HG02884 (cell line): ENCODE measurements around the gene TEX53.

Experiments used
- ATAC-seq: cut with Tn5 transposase; IDR thresholded peaks from one replicate; pipeline ENCODE4 v1.9.1; 2021; ENCODE audit warnings: mild to moderate bottlenecking, moderate library complexity; ENCODE audit not compliant: unreplicated experiment

The TEX53 gene

DNA sequence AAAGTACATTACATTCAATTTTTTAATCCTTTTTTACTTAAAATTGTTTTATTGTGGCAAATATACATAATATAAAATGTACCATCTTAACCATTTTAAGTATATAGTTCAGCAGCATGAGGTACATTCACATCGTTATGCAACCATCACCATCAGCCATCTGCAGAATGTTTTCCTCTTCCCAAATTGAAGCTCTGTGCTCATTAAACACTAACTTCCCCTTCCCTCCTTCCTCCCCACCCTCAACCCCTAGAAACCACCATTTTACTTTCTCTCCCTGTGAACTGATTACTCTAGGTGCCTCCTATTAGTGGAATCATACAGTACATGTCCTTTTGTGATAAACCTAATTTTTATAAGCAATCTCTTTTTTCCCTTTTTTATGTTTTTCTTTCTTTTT lies 15.6 kb downstream of the TEX53 start:
- ATAC-seq = no peak

DNA sequence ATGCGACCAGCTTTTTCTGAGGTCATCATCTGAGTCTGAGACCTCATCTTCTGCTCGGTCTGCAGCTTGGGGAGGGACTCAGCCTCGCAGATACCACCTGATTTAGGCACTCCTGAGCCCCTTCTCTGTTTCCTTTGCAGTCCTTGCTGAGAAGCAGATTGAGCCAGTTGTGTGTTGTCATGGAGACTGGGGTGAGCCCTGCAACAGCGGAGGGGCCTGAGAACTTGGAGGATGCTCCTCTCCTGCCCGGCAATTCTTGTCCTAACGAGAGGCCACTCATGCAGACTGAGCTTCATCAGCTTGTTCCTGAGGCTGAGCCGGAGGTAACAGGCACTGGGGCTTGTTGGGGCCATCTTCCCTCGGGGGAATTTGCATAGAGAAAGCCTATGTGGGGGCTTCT lies 19.2 kb downstream of the TEX53 start:
- no peak for ATAC-seq

DNA sequence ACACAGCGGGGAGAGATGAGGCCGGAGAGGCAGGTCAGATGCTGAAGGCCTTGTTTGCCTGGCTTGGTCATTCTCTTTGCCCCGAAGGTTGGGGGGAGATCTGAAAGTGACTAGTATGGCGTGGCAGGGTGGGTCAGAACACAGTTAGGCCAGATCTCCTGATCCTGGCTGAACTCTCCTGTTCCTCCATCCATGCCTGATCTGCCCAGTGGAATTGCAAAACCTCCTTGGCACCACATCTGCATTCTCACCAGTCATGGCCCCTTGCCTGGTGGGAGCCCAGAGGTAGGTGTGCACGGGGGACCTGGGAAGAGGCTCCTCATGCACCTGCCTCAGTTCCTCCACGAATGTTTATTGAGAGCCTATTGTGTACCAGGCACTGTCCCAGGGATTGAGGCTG lies 23.2 kb downstream of the TEX53 start:
- no peak for ATAC-seq

GRCh38 chr9:114633438-114634089 lies 24.0 kb downstream of the TEX53 start:
- ATAC-seq = no peak

- ATAC-seq = no peak
Measured at GRCh38 chr9:114631166-114631565, 26.4 kb downstream of the TEX53 start.

- ATAC-seq = no peak
Measured at GRCh38 chr9:114629563-114630090, 28.0 kb downstream of the TEX53 start.

DNA sequence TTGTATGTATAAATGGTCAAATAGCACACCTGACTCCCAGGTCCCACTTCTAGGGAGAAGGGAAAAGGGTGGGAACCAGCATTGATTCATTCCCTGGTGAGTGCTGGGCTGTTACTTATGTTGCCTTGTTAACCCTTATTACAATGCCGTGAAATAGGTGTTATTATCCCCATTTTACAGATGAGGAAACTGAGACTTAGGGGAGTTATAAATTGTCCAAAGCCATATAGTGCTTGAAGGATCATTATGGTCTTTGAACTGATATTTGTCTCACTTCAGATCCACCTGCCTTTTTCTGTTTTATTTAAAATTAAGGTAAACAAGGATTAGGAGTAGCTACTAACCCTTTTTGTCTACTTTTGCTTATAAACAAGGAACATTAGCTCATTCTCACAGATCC lies 30.1 kb downstream of the TEX53 start:
- no peak for ATAC-seq

DNA sequence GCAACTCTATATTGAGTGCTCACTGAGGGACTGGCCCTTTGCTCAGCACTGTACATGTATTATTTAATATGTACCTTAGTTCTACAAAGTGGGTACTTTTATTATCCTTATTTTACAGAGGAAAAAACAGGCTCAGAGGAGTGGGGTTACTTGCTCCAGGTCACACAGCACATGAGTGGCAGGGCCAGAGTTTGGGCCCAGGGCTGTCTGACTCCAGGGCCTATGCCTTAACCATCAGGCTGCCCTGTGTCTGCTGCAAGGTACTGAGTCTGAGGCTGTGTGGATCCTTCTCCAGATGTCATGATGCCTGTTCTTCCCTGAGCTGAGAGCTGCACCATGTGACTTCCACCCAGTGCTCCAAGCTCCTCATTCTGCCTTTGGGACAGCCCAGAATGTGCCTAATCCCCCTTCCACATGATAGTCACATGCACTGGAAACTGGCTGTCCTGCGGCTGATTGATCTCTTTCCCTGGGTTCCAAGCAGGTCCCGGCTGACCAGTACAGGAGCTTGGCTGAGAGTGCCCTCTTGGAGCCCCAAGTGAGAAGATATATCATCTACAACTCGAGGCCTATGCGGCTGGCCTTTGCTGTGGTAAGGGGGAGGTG lies 31.1 kb downstream of the TEX53 start:
- no peak for ATAC-seq

GRCh38 chr9:114624677-114625076 lies 32.9 kb downstream of the TEX53 start:
- no peak for ATAC-seq

DNA sequence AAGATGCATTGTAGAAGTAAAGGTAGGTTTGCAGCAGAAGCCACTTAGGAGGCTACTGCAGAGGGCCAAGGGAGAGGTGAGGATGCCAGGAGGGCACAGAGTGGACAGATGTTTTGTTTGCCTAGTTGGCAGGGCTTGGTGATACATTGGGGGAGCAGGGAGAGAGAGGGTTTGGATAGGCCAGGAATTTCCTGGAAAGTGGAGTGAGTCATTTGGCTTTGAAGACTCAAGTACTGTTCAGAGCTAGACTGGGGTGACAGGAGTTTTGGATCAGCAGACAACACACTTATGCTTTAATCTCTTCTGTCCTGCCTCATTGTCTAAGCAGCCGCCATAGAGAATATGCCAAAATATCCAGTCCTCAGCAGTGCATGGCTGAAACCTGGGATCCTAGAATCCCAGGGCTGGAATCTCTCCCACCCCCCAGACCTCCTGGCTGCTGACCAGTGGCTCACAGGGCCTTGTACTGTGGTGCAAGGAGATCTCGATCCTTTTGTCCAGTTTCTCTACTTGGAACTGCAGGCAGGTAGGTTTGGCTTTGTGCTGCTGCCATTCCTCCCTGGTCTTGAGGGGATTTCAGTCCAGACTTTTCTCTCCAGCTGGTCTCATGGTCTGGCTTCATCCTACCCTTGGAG lies 35.5 kb downstream of the TEX53 start:
- no peak for ATAC-seq

GRCh38 chr9:114621561-114621960 lies 36.0 kb downstream of the TEX53 start:
- no peak for ATAC-seq

DNA sequence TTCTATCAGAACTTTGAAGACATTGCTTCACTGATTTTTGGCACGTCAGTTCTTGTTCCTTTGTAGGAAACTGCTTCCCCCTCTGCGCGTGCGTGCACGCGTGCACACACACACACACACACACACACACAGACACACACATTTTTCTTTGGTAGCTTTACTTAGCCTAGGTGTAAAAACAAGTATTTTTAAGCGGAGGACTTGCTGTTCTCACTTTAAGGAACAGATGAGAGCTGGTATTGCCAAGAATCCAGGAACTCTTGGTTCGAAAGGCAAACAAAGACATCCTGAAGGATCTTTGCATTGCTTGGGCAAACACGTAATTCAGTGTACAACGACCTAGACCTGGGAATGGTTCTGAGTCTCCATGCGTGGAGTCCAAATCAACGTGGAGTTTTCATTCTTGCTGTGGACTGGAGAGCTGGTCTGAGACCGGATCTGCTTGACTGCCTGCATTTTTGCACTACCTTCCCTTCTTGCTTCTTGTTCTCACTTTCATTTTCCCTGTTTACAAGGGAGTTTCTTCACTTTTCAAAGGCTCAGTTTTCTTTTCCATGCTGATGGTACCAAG lies 38.3 kb downstream of the TEX53 start:
- ATAC-seq = peak; percentile 46

- peak; percentile 62 for ATAC-seq
Measured at GRCh38 chr9:114616684-114617520, 40.7 kb downstream of the TEX53 start.

DNA sequence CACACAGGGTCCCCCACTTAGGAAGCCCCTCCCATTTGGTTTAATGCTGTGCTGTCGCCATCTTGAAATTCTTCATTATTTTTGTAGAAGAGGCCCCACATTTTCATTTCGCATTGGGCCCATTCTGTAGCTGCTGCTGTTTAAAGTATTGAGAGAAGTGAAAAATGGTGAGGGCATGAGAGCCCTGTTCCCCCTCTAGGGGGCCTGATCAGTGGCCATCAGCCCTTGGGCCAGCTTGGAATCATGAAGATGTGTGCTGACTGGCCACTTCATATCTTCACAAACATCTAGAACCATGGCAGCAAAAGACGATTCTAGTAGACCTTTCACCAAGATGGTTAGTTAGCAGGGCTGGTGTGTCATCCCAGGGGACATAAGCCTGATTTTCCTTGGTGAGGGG lies 43.2 kb downstream of the TEX53 start:
- ATAC-seq = no peak

- no peak for ATAC-seq
Measured at GRCh38 chr9:114613919-114614318, 43.7 kb downstream of the TEX53 start.

GRCh38 chr9:114613087-114613486 lies 44.5 kb downstream of the TEX53 start:
- ATAC-seq = no peak

GRCh38 chr9:114612272-114612923 lies 45.2 kb downstream of the TEX53 start:
- no peak for ATAC-seq

GRCh38 chr9:114611516-114612271 lies 45.9 kb downstream of the TEX53 start:
- peak; percentile 32 for ATAC-seq

DNA sequence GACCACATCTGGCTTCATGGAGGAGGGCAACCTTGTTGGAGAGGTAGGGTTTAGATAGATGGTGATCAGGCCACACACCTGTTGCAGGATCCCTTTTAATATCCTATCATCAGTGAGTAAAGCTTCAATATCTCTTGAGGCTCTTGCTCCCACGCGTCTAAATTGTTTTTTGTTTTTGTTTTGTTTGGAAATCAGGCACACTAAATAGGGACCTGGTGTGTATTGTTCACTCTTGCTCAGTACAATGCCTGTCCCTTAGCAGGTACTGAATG lies 49.1 kb downstream of the TEX53 start:
- ATAC-seq = no peak
